ENCODE data around the gene TFPI. TPM values are rescaled to one million over a fixed set of nuclear protein-coding genes. Genes with fewer than 3 reads are reported as not detected.

The TFPI gene
- total and polyA plus RNA-seq, 2 donors (not counting 3 experiments of a cell fraction or from before 2014, with no cell fraction given) = 177 to 286 TPM

- Histone ChIP-seq H3K9me3 (replicated peaks; ENCODE audit: control insufficient read depth, insufficient read depth, low read length) (no peaks in the 10 kb centered on the region), H3K4me2 (ENCODE audit: insufficient read depth, low read length) (no peak overlapping the region), H3K27ac (ENCODE audit: insufficient read depth, low read depth, low read length) (no peak overlapping the region), H3K27me3 (ENCODE audit: control insufficient read depth in 2 of 2, insufficient read depth in 2 of 2, low read length in 2 of 2) (no peaks in the 10 kb centered on the region), H3K4me3 (replicated peaks in 1 of 3; ENCODE audit: insufficient read depth in 1 of 3, low read depth in 1 of 3, low read length in 3 of 3) (no peak overlapping the region), H2AFZ (ENCODE audit: low read depth, low read length) (no peak overlapping the region), H3K36me3 (ENCODE audit: control insufficient read depth in 2 of 2, extremely low read depth in 1 of 2, insufficient read depth in 2 of 2, low read length in 2 of 2) (peaks cover 12 to 13% of the 10 kb centered on the region in 2 experiments), H4K20me1 (replicated peaks; ENCODE audit: control insufficient read depth, extremely low read depth, insufficient read depth, low read length) (no peaks in the 10 kb centered on the region), H3K79me2 (ENCODE audit: control insufficient read depth, insufficient read depth, low read length) (no peaks in the 10 kb centered on the region), H3K9ac (replicated peaks; ENCODE audit: extremely low read depth, insufficient read depth, low read length) (no peak overlapping the region), H3K4me1 (ENCODE audit: control insufficient read depth, extremely low read depth, insufficient read depth, low read length) (no peaks in the 10 kb centered on the region), H3K9me1 (replicated peaks; ENCODE audit: control insufficient read depth, extremely low read depth, insufficient read depth, low read length) (no peaks in the 10 kb centered on the region)
- BruUV-seq (replicated peaks) = no TSS peak
- intact Hi-C loops (cut with micrococcal nuclease) (no loop called here), dilution Hi-C loops (cut with MboI; ENCODE audit: extremely low pct_ligation_motif_present, low sequenced_read_pairs) (no loop called here)
- ChIA-PET POLR2A (no interaction called here), CTCF (no interaction called here)
- DNase-seq (ENCODE audit: low read depth, low spot score) = no peak
- FAIRE-seq = no peak
- TF ChIP-seq JUN (IDR thresholded peaks at IDR 0.05; ENCODE audit: borderline replicate concordance, insufficient read depth, insufficient read length, low read depth) = no peak
- no peak for TF ChIP-seq MYC (IDR thresholded peaks at IDR 0.05; ENCODE audit: low read depth, low read length)
- TF ChIP-seq FOS (IDR thresholded peaks at IDR 0.05; ENCODE audit: borderline replicate concordance, insufficient read depth, low read length) = no peak
- no peak for TF ChIP-seq GATA2 (IDR thresholded peaks at IDR 0.05; ENCODE audit: insufficient read depth, insufficient read length, low read depth, low read length)
- TF ChIP-seq MAX (IDR thresholded peaks at IDR 0.05; ENCODE audit: insufficient read depth, insufficient read length) = no peak
- no peak for TF ChIP-seq CTCF (IDR thresholded peaks at IDR 0.05; ENCODE audit: extremely low read depth in 1 of 2, insufficient read depth in 1 of 2, low read depth in 1 of 2, low read length in 2 of 2)
- TF ChIP-seq POLR2A (IDR thresholded peaks at IDR 0.05; ENCODE audit: low read depth, low read length) = no peak
- no peak for TF ChIP-seq EZH2 (IDR thresholded peaks at IDR 0.05; ENCODE audit: borderline replicate concordance, low read depth, low read length, severe bottlenecking)
- TF ChIP-seq POLR2AphosphoS5 (IDR thresholded peaks at IDR 0.05; ENCODE audit: insufficient read depth, low read depth, low read length) = no peak
Observed at GRCh38 chr2:187468262-187468661, 86.0 kb downstream of the TFPI start.
